Panc1 (cell line): ENCODE results near the gene PAX2. TPM values are rescaled to one million over a fixed set of nuclear protein-coding genes. Genes with fewer than 3 reads are reported as not detected.

Experiments
- ATAC-seq: fragments of 200-7000 bp; cut with Tn5 transposase; 2 replicates; pipeline ENCODE4 v1.9.1; 2020; ENCODE audit warnings: mild to moderate bottlenecking, moderate library complexity
- BruUV-seq: library from RNA; stranded (reverse); fragments of 400-500 nt; replicated peaks from 2 replicates; lab custom pipeline; 2021; lab: Mats Ljungman, UMichigan
- CTCF ChIA-PET: fragments of 300-600 bp; sonication (Branson Sonifier 250); formaldehyde crosslinking; loops from one replicate; lab custom pipeline; 2022; ENCODE audit warnings: antibody characterized with exemption; lab: Charles Lee
- POLR2A ChIA-PET: fragments of 300-600 bp; sonication (Branson Sonifier 250); formaldehyde crosslinking; loops from one replicate; lab custom pipeline; 2022; ENCODE audit warnings: antibody characterized with exemption; lab: Charles Lee
- DNase-seq: peaks from one replicate; pipeline ENCODE4 v3.0.0-alpha.2; 2010; ENCODE audit warnings: low read depth, low spot score
- H3K27ac ChIP-seq: 2 replicates; pipeline ENCODE4 v1.5.1; 2011; ENCODE audit warnings: mild to moderate bottlenecking, low read length, inconsistent platforms
- H3K27me3 ChIP-seq: fragments of 200-500 bp; sonication (Bioruptor generic); 2 replicates; pipeline ENCODE4 v1.6.0; 2014; ENCODE audit warnings: low read length, inconsistent platforms; ENCODE audit not compliant: control insufficient read depth, insufficient read depth
- H3K36me3 ChIP-seq: fragments of 200-500 bp; sonication (Bioruptor generic); 2 replicates; pipeline ENCODE4 v1.5.1; 2014; ENCODE audit warnings: inconsistent platforms, mild to moderate bottlenecking, low read length, moderate library complexity; ENCODE audit not compliant: control insufficient read depth, insufficient read depth
- H3K4me1 ChIP-seq: 2 replicates; pipeline ENCODE4 v1.5.1; 2011; ENCODE audit warnings: inconsistent platforms, mild to moderate bottlenecking, low read length, moderate library complexity; ENCODE audit not compliant: control insufficient read depth, insufficient read depth
- H3K4me3 ChIP-seq, 2 experiments: 2 replicates each; pipeline ENCODE4 v1.5.1; 2011 to 2012; ENCODE audit warnings: low read depth in 2 of 2, low read length in 2 of 2, mild to moderate bottlenecking in 2 of 2, inconsistent platforms in 1 of 2, moderate library complexity in 1 of 2
- H3K9me3 ChIP-seq: fragments of 200-500 bp; sonication (Bioruptor generic); 2 replicates; pipeline ENCODE4 v1.5.1; 2014; ENCODE audit warnings: low read depth, mild to moderate bottlenecking, inconsistent platforms, low read length, moderate library complexity; ENCODE audit not compliant: control insufficient read depth, insufficient read depth
- CTCF ChIP-seq: fragments of 450-650 bp; IDR thresholded peaks from 2 replicates; pipeline ENCODE4 v1.5.1; 2017; ENCODE audit warnings: mild to moderate bottlenecking
- POLR2AphosphoS5 ChIP-seq: IDR thresholded peaks from 2 replicates; pipeline ENCODE4 v1.6.1; 2012; ENCODE audit warnings: mild to moderate bottlenecking, low read depth, low read length, moderate library complexity
- REST ChIP-seq, 2 experiments: IDR thresholded peaks; 2 replicates each; pipeline ENCODE4 v1.6.1; 2011 to 2012; ENCODE audit warnings: low read depth in 2 of 2, control low read depth in 1 of 2, low read length in 1 of 2, mild to moderate bottlenecking in 1 of 2, moderate library complexity in 1 of 2; ENCODE audit not compliant: insufficient read depth in 1 of 2
- SIN3A ChIP-seq: IDR thresholded peaks from 2 replicates; pipeline ENCODE4 v1.6.1; 2012; ENCODE audit warnings: low read depth, mild to moderate bottlenecking, low read length, moderate library complexity, borderline replicate concordance; ENCODE audit not compliant: insufficient read depth
- TCF7L2 ChIP-seq: IDR thresholded peaks from 2 replicates; pipeline ENCODE4 v1.6.1; 2011; ENCODE audit warnings: mild to moderate bottlenecking, low read depth, low read length, inconsistent platforms
- in situ Hi-C: cut with HindIII; loops from 2 replicates; pipeline ENCODE4 v1.10.0; 2016; ENCODE audit warnings: low sequenced_read_pairs, low pct_unique_long_range_greater_than_20kb
- intact Hi-C: fragments of 100-400 bp; cut with micrococcal nuclease; formaldehyde crosslinking; loops from one replicate; pipeline ENCODE4 v1.10.0; 2022; ENCODE audit not compliant: unreplicated experiment
- total RNA-seq: library from RNA; stranded (reverse); gene quantifications from one replicate; pipeline ENCODE4 v1.2.1, GENCODE V29; 2021; ENCODE audit not compliant: unreplicated experiment

The PAX2 gene
- total RNA-seq, 1 experiment from 2014 or later: 72.3 TPM

- in situ Hi-C loops: no loop called here
- DNase-seq (no peak), ATAC-seq (no peak)
- POLR2A ChIA-PET: no interaction called here
- intact Hi-C loops: no loop called here
- CTCF ChIA-PET: no interaction called here
- Histone ChIP-seq H3K27ac (no peak overlapping the region), H3K36me3 (no peaks in the 10 kb centered on the region), H3K9me3 (no peaks in the 10 kb centered on the region), H3K4me3 (no peak overlapping the region), H3K4me1 (no peaks in the 10 kb centered on the region), H3K27me3 (no peaks in the 10 kb centered on the region)
- BruUV-seq: no TSS peak
- no peak for TF ChIP-seq POLR2AphosphoS5
- TF ChIP-seq TCF7L2: no peak
- no peak for TF ChIP-seq SIN3A
- TF ChIP-seq CTCF: no peak
- no peak for TF ChIP-seq REST (IDR thresholded peaks at IDR 0.05; ENCODE audit: insufficient read depth in 1 of 2, low read depth in 2 of 2, low read length in 1 of 2)
Measured at GRCh38 chr10:100814751-100815474, 69.5 kb downstream of the PAX2 start.

GRCh38 chr10:100816671-100817070, 71.3 kb downstream of the PAX2 start:
- BruUV-seq: no TSS peak
- no peaks in the 10 kb centered on the region for H3K9me3 ChIP-seq
- ChIA-PET CTCF (interaction anchor here (0.6 kb wide), 1 partner anchor 112 kb away, joined by 5 read pairs; no protein-coding TSS in a partner anchor), POLR2A (interaction anchor here (0.5 kb wide), 1 partner anchor 8 kb away, joined by 4 read pairs; no protein-coding TSS in a partner anchor)
- no peaks in the 10 kb centered on the region for H3K36me3 ChIP-seq
- intact Hi-C loops: no loop called here
- in situ Hi-C loops: no loop called here
- H3K4me1 ChIP-seq: no peaks in the 10 kb centered on the region
- H3K27me3 ChIP-seq: no peaks in the 10 kb centered on the region
- no peak overlapping the region for H3K27ac ChIP-seq
- no peak overlapping the region for H3K4me3 ChIP-seq
- ATAC-seq (no peak), DNase-seq (no peak)
- TF ChIP-seq CTCF (no peak), TCF7L2 (no peak), POLR2AphosphoS5 (no peak), SIN3A (no peak), REST (IDR thresholded peaks at IDR 0.05; ENCODE audit: insufficient read depth in 1 of 2, low read depth in 2 of 2, low read length in 1 of 2) (no peak)
